IPS-20b (cell line): ENCODE measurements around the gene LGALS16.
"Not testable (repeated sequence)": the region's sequence is repeated elsewhere in the genome, so short reads cannot be mapped to it uniquely, and the experiment has no call there.

Source experiments
- H3K27ac ChIP-seq: one replicate; pipeline ENCODE4 v1.5.1; 2013; ENCODE audit warnings: low read length
- H3K27me3 ChIP-seq: 2 replicates; pipeline ENCODE4 v1.6.1; 2013; ENCODE audit warnings: mild to moderate bottlenecking, low read length, inconsistent platforms; ENCODE audit not compliant: insufficient read depth
- H3K36me3 ChIP-seq: 2 replicates; pipeline ENCODE4 v1.6.1; 2013; ENCODE audit warnings: low read depth, mild to moderate bottlenecking, inconsistent platforms, low read length, moderate library complexity; ENCODE audit not compliant: insufficient read depth
- H3K4me1 ChIP-seq: 2 replicates; pipeline ENCODE4 v1.6.1; 2013; ENCODE audit warnings: mild to moderate bottlenecking, control low read depth, inconsistent platforms, low read length, moderate library complexity; ENCODE audit not compliant: insufficient read depth
- H3K4me3 ChIP-seq: 2 replicates; pipeline ENCODE4 v1.5.1; 2013; ENCODE audit warnings: mild to moderate bottlenecking, low read length, inconsistent platforms
- H3K9ac ChIP-seq: 2 replicates; pipeline ENCODE4 v1.6.1; 2013; ENCODE audit warnings: low read depth, mild to moderate bottlenecking, inconsistent platforms, low read length, moderate library complexity
- H3K9me3 ChIP-seq: 2 replicates; pipeline ENCODE4 v1.6.1; 2013; ENCODE audit warnings: mild to moderate bottlenecking, low read depth, low read length, inconsistent platforms; ENCODE audit not compliant: insufficient read depth

LGALS16 gene

GRCh38 chr19:39677961-39678889 lies 22.5 kb downstream of the LGALS16 start:
- Histone ChIP-seq H3K4me1 (no peaks in the 10 kb centered on the region), H3K9me3 (no peaks in the 10 kb centered on the region), H3K27me3 (no peaks in the 10 kb centered on the region), H3K27ac (no peak overlapping the region), H3K36me3 (no peaks in the 10 kb centered on the region), H3K9ac (no peak overlapping the region), H3K4me3 (no peak overlapping the region)

DNA sequence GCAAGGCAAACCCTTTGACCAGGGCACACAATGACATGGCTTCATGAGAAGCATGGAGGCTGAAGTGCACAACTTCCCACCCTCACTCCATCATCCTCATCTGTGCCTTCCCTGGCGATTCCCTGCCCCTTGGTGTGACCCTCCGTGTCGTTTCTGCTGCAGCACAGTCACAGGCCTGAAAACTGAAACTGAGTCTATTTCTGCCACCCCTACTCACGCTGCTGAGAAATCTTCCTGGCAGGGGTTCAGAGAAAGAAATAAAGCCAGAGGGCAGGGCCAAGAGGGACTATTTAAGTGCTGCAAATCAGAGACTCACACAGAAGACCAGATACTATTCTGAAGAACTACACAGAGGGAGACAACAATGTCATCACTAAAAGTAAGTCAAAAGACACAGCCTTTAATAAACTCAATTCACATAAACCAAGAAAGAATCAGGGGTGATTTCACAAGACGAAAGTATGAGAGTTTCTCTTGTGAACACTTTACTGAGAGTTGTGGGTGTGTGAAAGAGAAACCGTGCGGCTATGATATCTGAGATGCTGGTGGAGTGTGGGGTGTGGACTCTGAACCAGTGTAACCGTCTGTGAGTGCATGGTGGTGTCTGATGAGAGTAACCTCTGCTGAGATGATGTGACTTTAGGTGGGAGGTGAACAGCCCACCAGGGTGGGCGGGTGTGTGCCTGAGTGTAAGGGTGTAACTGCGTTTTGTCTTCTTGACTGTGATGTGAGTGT lies 23.5 kb downstream of the LGALS16 start:
- Histone ChIP-seq H3K9me3 (no peaks in the 10 kb centered on the region), H3K36me3 (no peaks in the 10 kb centered on the region), H3K4me1 (no peaks in the 10 kb centered on the region), H3K27me3 (no peaks in the 10 kb centered on the region), H3K4me3 (no peak overlapping the region), H3K27ac (no peak overlapping the region), H3K9ac (no peak overlapping the region)

DNA sequence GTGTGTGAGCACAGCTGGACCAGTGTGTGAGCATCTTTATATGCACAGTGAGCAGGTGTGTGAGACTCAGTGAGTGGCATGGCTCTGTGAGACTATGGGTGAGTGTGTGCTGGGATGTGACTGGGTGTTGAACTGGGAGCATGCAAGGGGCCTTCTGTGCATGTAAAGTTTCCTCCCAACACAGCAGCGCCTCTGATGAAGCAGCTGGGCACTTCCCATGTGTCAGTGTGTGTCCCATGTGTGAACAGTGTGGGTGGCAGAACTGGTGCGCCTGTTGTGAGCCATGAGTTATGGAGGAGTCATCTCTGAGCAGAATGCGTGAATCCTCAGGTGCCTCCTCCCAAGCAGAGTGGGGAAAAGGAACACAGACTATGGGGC lies 24.1 kb downstream of the LGALS16 start:
- H3K9me3 ChIP-seq: no peaks in the 10 kb centered on the region
- H3K9ac ChIP-seq: no peak overlapping the region
- no peak overlapping the region for H3K27ac ChIP-seq
- H3K4me3 ChIP-seq: no peak overlapping the region
- no peaks in the 10 kb centered on the region for H3K4me1 ChIP-seq
- no peaks in the 10 kb centered on the region for H3K27me3 ChIP-seq
- no peaks in the 10 kb centered on the region for H3K36me3 ChIP-seq

DNA sequence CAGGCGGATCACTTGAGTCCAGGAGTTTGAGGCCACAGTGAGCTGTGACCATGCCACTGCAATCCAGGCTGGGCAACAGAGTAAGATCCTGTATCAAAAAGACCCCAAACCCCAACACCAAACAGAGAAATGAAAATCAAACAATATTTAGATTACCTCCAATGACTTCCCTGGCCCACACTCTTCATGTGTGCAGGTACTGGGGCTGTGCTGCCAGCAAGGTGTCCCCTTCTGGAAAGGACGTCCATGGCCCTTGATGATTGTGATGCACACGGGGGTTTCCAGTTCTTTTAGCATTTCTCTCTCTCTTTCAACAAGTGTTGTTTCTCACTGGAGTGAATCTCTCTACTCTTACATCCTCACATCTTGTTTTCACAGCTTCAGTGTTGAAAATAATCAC lies 24.9 kb downstream of the LGALS16 start:
- no peaks in the 10 kb centered on the region for H3K27me3 ChIP-seq
- no peaks in the 10 kb centered on the region for H3K9me3 ChIP-seq
- H3K4me3 ChIP-seq: no peak overlapping the region
- H3K36me3 ChIP-seq: no peaks in the 10 kb centered on the region
- no peaks in the 10 kb centered on the region for H3K4me1 ChIP-seq
- H3K27ac ChIP-seq: no peak overlapping the region
- no peak overlapping the region for H3K9ac ChIP-seq

DNA sequence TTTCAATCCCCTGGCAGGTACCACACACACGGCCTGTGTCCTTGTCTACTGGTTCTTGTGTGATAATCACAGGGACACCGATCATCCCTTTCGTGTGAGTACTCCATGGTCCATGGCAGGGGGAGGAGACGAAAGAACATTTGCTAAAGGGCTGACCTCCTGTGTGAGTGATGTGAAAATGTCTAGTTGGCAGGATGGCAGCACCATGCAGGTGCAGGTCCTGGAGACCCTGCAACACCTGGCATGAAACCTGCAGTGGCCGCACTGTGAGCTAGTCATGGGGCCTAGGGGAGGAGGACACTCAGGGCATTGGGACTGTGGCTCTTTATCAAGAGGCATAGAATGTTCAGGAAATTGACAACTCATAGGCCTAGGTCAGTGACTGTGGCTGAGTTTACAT lies 25.7 kb downstream of the LGALS16 start:
- Histone ChIP-seq H3K27ac (no peak overlapping the region), H3K4me1 (no peaks in the 10 kb centered on the region), H3K36me3 (no peaks in the 10 kb centered on the region), H3K27me3 (no peaks in the 10 kb centered on the region), H3K9me3 (no peaks in the 10 kb centered on the region), H3K9ac (no peak overlapping the region), H3K4me3 (no peak overlapping the region)

DNA sequence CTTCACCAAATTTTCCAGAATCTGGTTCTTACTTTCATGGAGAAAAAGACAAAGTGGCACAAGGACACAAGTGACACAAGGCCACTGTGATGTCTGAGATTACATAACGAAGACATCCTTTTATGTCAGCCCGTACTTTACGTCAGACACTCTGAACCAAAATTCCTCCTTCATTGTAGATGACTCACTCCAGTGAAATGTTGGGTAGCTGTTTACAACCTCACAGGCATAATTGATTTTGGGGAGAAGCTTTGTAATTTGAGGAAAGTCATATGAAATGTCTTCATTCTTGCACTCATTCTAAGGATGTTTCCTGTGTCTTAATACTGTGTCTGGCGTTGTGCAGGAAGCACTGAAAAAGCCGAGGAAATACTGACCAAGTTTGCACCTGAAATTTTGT lies 28.6 kb downstream of the LGALS16 start:
- Histone ChIP-seq H3K36me3 (no peaks in the 10 kb centered on the region), H3K9me3 (no peaks in the 10 kb centered on the region), H3K9ac (no peak overlapping the region), H3K27me3 (no peaks in the 10 kb centered on the region), H3K4me3 (no peak overlapping the region), H3K4me1 (no peaks in the 10 kb centered on the region), H3K27ac (no peak overlapping the region)

DNA sequence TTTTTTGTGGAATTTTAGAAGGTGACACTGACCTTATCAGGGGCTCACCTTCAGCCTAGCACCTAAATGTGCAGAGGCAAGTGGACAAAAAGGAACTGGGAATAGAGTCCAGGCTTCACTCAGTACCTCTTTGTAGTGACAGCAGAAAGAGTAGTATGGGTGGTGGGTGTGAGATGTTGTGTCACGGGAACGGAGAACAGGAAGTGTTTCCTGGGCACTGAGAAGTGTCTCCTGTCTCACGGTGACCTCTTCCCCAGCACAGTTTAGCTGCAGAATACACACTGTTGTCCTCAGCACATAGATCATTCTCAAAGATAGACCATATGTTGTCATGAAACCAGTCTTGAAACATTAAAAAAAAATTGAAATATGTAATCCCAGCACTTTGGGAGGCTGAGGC lies 31.0 kb downstream of the LGALS16 start:
- no peaks in the 10 kb centered on the region for H3K27me3 ChIP-seq

DNA sequence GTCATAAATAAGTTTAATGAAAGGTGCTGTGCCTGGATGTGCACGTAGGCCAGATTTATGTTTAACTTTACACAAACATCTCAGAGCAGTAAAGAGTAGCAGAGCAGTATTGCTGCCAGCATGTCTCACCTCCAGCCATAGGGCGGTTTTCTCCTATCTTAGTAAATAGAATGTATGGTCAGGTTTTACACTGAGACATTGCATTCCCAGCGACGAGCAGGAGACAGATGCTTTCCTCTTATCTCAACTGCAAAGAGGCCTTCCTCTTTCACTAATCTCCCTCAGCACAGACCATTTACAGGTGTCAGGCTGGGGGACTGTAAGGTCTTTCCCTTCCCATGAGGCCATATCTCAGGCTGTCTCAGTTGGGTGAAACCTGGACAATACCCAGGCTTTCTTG lies 32.9 kb downstream of the LGALS16 start:
- not testable (repeated sequence) for H3K4me3 ChIP-seq, H3K9me3 ChIP-seq, H3K4me1 ChIP-seq, H3K9ac ChIP-seq, H3K27ac ChIP-seq, H3K36me3 ChIP-seq, H3K27me3 ChIP-seq

More for the DNA sequence above, 31.0 kb downstream of the LGALS16 start:
- Histone ChIP-seq H3K36me3 (no peaks in the 10 kb centered on the region), H3K4me1 (no peaks in the 10 kb centered on the region; the same call in 1 of the 2 replicates), H3K27ac (no peak overlapping the region), H3K9ac (no peak overlapping the region), H3K9me3 (no peaks in the 10 kb centered on the region), H3K4me3 (no peak overlapping the region)

DNA sequence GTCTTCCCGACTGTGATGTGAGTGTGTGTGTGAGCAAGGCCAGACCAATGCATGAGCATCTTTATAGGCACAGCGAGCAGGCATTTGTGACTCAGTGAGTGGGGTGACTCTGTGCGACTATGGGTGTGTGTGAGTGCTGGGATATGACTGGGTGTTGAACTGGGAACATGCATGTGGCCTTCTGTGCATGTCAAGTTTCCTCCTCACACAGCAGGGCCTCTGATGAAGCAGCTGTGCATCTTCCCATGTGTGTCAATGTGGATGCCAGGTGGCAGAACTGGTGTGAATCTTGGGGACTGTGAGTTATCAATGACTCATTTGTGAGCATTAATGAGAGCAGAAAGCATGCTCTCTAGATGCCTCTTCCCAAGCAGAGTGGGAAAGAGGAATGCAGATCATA lies 36.5 kb downstream of the LGALS16 start:
- no peaks in the 10 kb centered on the region; the same call in 1 of the 2 replicates for H3K4me1 ChIP-seq
- no peak overlapping the region for H3K9ac ChIP-seq
- H3K36me3 ChIP-seq: no peaks in the 10 kb centered on the region
- H3K9me3 ChIP-seq: no peaks in the 10 kb centered on the region
- H3K27ac ChIP-seq: no peak overlapping the region
- no peak overlapping the region for H3K4me3 ChIP-seq
- no peaks in the 10 kb centered on the region for H3K27me3 ChIP-seq

DNA sequence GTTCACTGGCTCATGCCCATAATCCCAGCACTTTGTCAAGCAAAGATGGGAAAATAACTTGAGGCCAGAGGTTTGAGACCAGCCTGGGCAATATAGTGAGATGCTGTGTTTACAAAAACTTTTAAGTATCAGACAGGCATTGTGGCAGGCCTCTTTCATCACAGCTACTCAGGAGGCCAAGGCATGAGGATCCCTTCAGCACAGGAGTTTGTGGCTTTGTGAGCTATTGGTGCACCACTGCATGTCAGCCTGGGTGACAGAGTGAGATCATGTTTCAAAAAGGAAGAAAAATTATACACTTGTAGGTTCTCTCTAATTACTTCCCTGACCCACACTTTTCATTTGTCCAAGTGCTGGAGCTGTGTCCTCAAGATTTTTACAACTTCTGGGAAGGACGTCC lies 37.1 kb downstream of the LGALS16 start:
- no peaks in the 10 kb centered on the region for H3K9me3 ChIP-seq
- no peaks in the 10 kb centered on the region for H3K27me3 ChIP-seq
- H3K4me1 ChIP-seq: no peaks in the 10 kb centered on the region; the same call in 1 of the 2 replicates

GRCh38 chr19:39695759-39696158 lies 40.0 kb downstream of the LGALS16 start:
- H3K27me3 ChIP-seq: no peaks in the 10 kb centered on the region
- no peaks in the 10 kb centered on the region for H3K36me3 ChIP-seq
- no peaks in the 10 kb centered on the region for H3K9me3 ChIP-seq
- no peak overlapping the region for H3K9ac ChIP-seq
- H3K4me1 ChIP-seq: no peaks in the 10 kb centered on the region
- no peak overlapping the region for H3K27ac ChIP-seq
- H3K4me3 ChIP-seq: no peak overlapping the region

More for the DNA sequence above, 37.1 kb downstream of the LGALS16 start:
- Histone ChIP-seq H3K36me3 (no peaks in the 10 kb centered on the region), H3K27ac (no peak overlapping the region), H3K4me3 (no peak overlapping the region), H3K9ac (no peak overlapping the region)

- H3K4me1 ChIP-seq: no peaks in the 10 kb centered on the region
- H3K27ac ChIP-seq: no peak overlapping the region
- H3K4me3 ChIP-seq: no peak overlapping the region
- no peaks in the 10 kb centered on the region for H3K27me3 ChIP-seq
- no peaks in the 10 kb centered on the region for H3K9me3 ChIP-seq
- H3K36me3 ChIP-seq: no peaks in the 10 kb centered on the region
- H3K9ac ChIP-seq: no peak overlapping the region
Measured at GRCh38 chr19:39696387-39696786, 40.7 kb downstream of the LGALS16 start.
